Gastroesophageal sphincter (tissue), 4 donors: ENCODE results near the gene TMTC3. TPM values are rescaled to one million over a fixed set of nuclear protein-coding genes. Genes with fewer than 3 reads are reported as not detected.

Experiments
- ATAC-seq: fragments of 150-250 bp; one replicate; pipeline ENCODE4 v1.9.1; 2016; ENCODE audit warnings: mild to moderate bottlenecking, moderate library complexity
- H3K27ac ChIP-seq, 4 donors: fragments of 200-600 bp; sonication (generic) in 3 of 4; 1 replicate in 3 of 4; 2 replicates in 1 of 4; pipeline ENCODE4 v1.5.1; 2016 to 2019
- H3K27me3 ChIP-seq: fragments of 200-600 bp; sonication (generic); one replicate; pipeline ENCODE4 v1.5.1; 2019
- H3K36me3 ChIP-seq, 2 donors: fragments of 200-600 bp; sonication (generic); one replicate each; pipeline ENCODE4 v1.5.1; 2019; ENCODE audit warnings: control low read depth in 1 of 2
- H3K4me1 ChIP-seq, 3 donors: fragments of 200-600 bp; sonication (generic); 1 replicate in 2 of 3; 2 replicates in 1 of 3; pipeline ENCODE4 v1.5.1; 2016 to 2019; ENCODE audit warnings: control low read depth in 2 of 3
- H3K4me3 ChIP-seq, 2 donors: fragments of 200-600 bp; sonication (generic); one replicate each; pipeline ENCODE4 v1.5.1; 2019; ENCODE audit warnings: mild to moderate bottlenecking in 1 of 2, moderate library complexity in 1 of 2
- H3K9me3 ChIP-seq, 3 donors: fragments of 200-600 bp; sonication (generic); one replicate each; pipeline ENCODE4 v1.5.1; 2017 to 2019; ENCODE audit warnings: control low read depth in 2 of 3
- CTCF ChIP-seq, 4 experiments: fragments of 200-600 bp in 2 of 4; fragments of 450-650 bp in 2 of 4; sonication (generic) in 1 of 4; IDR thresholded peaks; one replicate each; pipeline ENCODE4 v1.5.1; 2017 to 2019; ENCODE audit warnings: antibody characterized with exemption in 4 of 4, mild to moderate bottlenecking in 2 of 4, moderate library complexity in 2 of 4
- EP300 ChIP-seq: sonication (generic); formaldehyde crosslinking; IDR thresholded peaks from one replicate; pipeline ENCODE4 v1.6.1; 2017; ENCODE audit warnings: antibody characterized with exemption, mild to moderate bottlenecking
- POLR2A ChIP-seq, 2 donors: fragments of 450-650 bp; IDR thresholded peaks; one replicate each; pipeline ENCODE4 v1.6.1; 2017; ENCODE audit warnings: antibody characterized with exemption in 2 of 2, mild to moderate bottlenecking in 2 of 2, moderate library complexity in 1 of 2
- POLR2AphosphoS5 ChIP-seq: sonication (generic); formaldehyde crosslinking; IDR thresholded peaks from one replicate; pipeline ENCODE4 v1.6.1; 2017; ENCODE audit warnings: antibody characterized with exemption
- WGBS, 2 donors: methylation state at CpG; one replicate each; pipeline ENCODE4 v1.1.5; 2018; ENCODE audit warnings: low coverage in 1 of 2; 5-methylcytosine and 5-hydroxymethylcytosine counted together
- total RNA-seq, 4 donors: library from RNA; depleted of rRNA; stranded (reverse); fragments of >200 nt; gene quantifications; one replicate each; pipeline ENCODE4 v1.1.0, GENCODE V29; 2016

TMTC3 gene
- total RNA-seq, 4 donors from 2014 or later, result 21.9 to 34.7 (median 23.9) TPM

GRCh38 chr12:88241862-88242570 lies 99.9 kb downstream of the TMTC3 start:
- peak; percentile 88 for ATAC-seq
- Histone ChIP-seq H3K27ac (peak overlapping the region in 3 of 4 donors; percentile 40 to 49 (median 48)), H3K27me3 (no peaks in the 10 kb centered on the region), H3K36me3 (no peaks in the 10 kb centered on the region), H3K9me3 (peaks cover 0 to 7% (median 0%) of the 10 kb centered on the region in 3 donors), H3K4me3 (no peak overlapping the region), H3K4me1 (peaks cover 0 to 24% (median 0%) of the 10 kb centered on the region in 3 donors)
- TF ChIP-seq POLR2A (IDR thresholded peaks at IDR 0.05), result no peak
- peak; percentile 14 for TF ChIP-seq POLR2AphosphoS5
- no peak for TF ChIP-seq EP300
- no peak for TF ChIP-seq CTCF (IDR thresholded peaks at IDR 0.05)
- WGBS, 2 donors, result 75 to 82% methylated on average over 4 of the region's 4 CpGs

- peak; percentile 46 for ATAC-seq
- TF ChIP-seq CTCF (IDR thresholded peaks at IDR 0.05) (no peak), POLR2AphosphoS5 (no peak), EP300 (no peak), POLR2A (IDR thresholded peaks at IDR 0.05) (no peak)
- 9 to 33% methylated on average over 1 of the region's 1 CpG for WGBS, 2 donors
- H3K9me3 ChIP-seq, result peaks cover 0 to 7% (median 0%) of the 10 kb centered on the region in 3 donors
- no peak overlapping the region for H3K4me3 ChIP-seq
- H3K36me3 ChIP-seq, result no peaks in the 10 kb centered on the region
- H3K4me1 ChIP-seq, result peaks cover 0 to 28% (median 0%) of the 10 kb centered on the region in 3 donors
- H3K27ac ChIP-seq, result peak overlapping the region; percentile 34 to 49 (median 44)
- no peaks in the 10 kb centered on the region for H3K27me3 ChIP-seq
Measured at GRCh38 chr12:88242571-88242925, 100.4 kb downstream of the TMTC3 start.

- peaks cover 0 to 28% (median 0%) of the 10 kb centered on the region in 3 donors for H3K4me1 ChIP-seq
- no peak overlapping the region for H3K4me3 ChIP-seq
- H3K9me3 ChIP-seq, result peaks cover 0 to 7% (median 0%) of the 10 kb centered on the region in 3 donors
- H3K27me3 ChIP-seq, result no peaks in the 10 kb centered on the region
- H3K27ac ChIP-seq, result peak overlapping the region in 3 of 4 donors; percentile 34 to 49 (median 48)
- ATAC-seq, result no peak
- TF ChIP-seq POLR2AphosphoS5 (no peak), POLR2A (IDR thresholded peaks at IDR 0.05) (no peak), CTCF (IDR thresholded peaks at IDR 0.05) (no peak), EP300 (no peak)
- H3K36me3 ChIP-seq, result no peaks in the 10 kb centered on the region
Measured at GRCh38 chr12:88242939-88243338, 100.8 kb downstream of the TMTC3 start.

GRCh38 chr12:88243982-88244381 lies 101.9 kb downstream of the TMTC3 start:
- ATAC-seq, result no peak
- Histone ChIP-seq H3K27me3 (no peaks in the 10 kb centered on the region), H3K9me3 (no peaks in the 10 kb centered on the region), H3K36me3 (no peaks in the 10 kb centered on the region), H3K4me3 (no peak overlapping the region), H3K27ac (peak overlapping the region in 2 of 4 donors; percentile 3 to 7), H3K4me1 (peaks cover 0 to 28% (median 0%) of the 10 kb centered on the region in 3 donors)
- TF ChIP-seq POLR2AphosphoS5 (no peak), POLR2A (IDR thresholded peaks at IDR 0.05) (no peak), EP300 (no peak), CTCF (IDR thresholded peaks at IDR 0.05) (no peak)
- 21 to 30% methylated on average over 2 to 4 of the region's 4 CpGs for WGBS, 2 donors

- Histone ChIP-seq H3K4me1 (peaks cover 0 to 28% (median 0%) of the 10 kb centered on the region in 3 donors), H3K36me3 (no peaks in the 10 kb centered on the region)
- ATAC-seq, result no peak
Measured at GRCh38 chr12:88245905-88246304, 103.8 kb downstream of the TMTC3 start.

More at GRCh38 chr12:88245905-88246304, 103.8 kb downstream of the TMTC3 start:
- no peak overlapping the region for H3K27ac ChIP-seq
- H3K27me3 ChIP-seq, result no peaks in the 10 kb centered on the region
- H3K4me3 ChIP-seq, result no peak overlapping the region
- H3K9me3 ChIP-seq, result no peaks in the 10 kb centered on the region
- 80 to 81% methylated on average over 1 of the region's 1 CpG for WGBS, 2 donors
- TF ChIP-seq POLR2AphosphoS5 (no peak), EP300 (no peak), CTCF (IDR thresholded peaks at IDR 0.05) (no peak), POLR2A (IDR thresholded peaks at IDR 0.05) (no peak)
